Tibial nerve (tissue), 4 donors: Measurements from ENCODE around the gene ZNF287.

Experiments
- CTCF ChIP-seq, 5 experiments: fragments of 200-600 bp in 3 of 5; fragments of 450-650 bp in 2 of 5; sonication (generic) in 3 of 5; IDR thresholded peaks; one replicate each; pipeline ENCODE4 v1.5.1; 2016 to 2019; ENCODE audit warnings: antibody characterized with exemption in 5 of 5, mild to moderate bottlenecking in 3 of 5, moderate library complexity in 2 of 5
- EP300 ChIP-seq, 2 donors: sonication (generic); formaldehyde crosslinking; IDR thresholded peaks; one replicate each; pipeline ENCODE4 v1.6.1; 2017; ENCODE audit warnings: antibody characterized with exemption in 2 of 2, mild to moderate bottlenecking in 1 of 2
- POLR2A ChIP-seq, 2 donors: fragments of 450-650 bp; IDR thresholded peaks; one replicate each; pipeline ENCODE4 v1.6.1; 2017; ENCODE audit warnings: antibody characterized with exemption in 2 of 2, mild to moderate bottlenecking in 2 of 2, moderate library complexity in 2 of 2

DNA sequence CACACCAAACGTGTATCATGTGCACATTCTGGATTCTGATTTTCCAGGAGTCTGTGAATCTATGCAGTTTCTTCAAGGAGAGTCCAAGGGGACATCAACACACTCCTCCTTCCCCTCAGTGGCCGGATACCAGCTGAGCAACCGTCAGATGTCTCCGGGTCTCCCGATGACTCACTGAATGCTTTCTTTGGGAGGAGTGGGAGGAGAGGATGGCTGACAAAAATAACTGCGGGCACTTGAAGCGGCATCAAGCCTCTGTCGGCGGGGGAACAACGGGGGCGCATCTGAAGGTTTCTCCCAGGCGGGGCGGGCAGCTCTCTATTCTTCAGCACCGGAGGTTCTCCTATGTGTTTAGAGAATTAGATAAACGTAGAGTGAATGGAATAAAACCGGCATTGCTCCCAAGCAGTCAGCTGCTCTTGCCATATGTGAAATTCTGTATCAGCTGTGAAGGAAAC, 52.4 kb downstream of the ZNF287 start:
- TF ChIP-seq CTCF (IDR thresholded peaks at IDR 0.05) (no peak), POLR2A (IDR thresholded peaks at IDR 0.05) (no peak), EP300 (IDR thresholded peaks at IDR 0.05) (no peak)
